Subcutaneous adipose tissue (tissue), 4 donors: ENCODE results near the gene CFD. TPM values are rescaled to one million over a fixed set of nuclear protein-coding genes. Genes with fewer than 3 reads are reported as not detected.

Experiments
- total RNA-seq, 4 donors: library from RNA; depleted of rRNA; stranded (reverse); fragments of >200 nt; gene quantifications; one replicate each; pipeline ENCODE4 v1.1.0, GENCODE V29; 2016
- TF ChIP-seq, protein P1 (sequence below): fragments of 450-650 bp; IDR thresholded peaks from one replicate; pipeline ENCODE4 v1.5.1; 2016; ENCODE audit warnings: low read depth, mild to moderate bottlenecking, control low read depth, antibody characterized with exemption, moderate library complexity

CFD gene
- total RNA-seq, 4 donors from 2014 or later = 1,847 to 6,869 (median 2,488) TPM

DNA sequence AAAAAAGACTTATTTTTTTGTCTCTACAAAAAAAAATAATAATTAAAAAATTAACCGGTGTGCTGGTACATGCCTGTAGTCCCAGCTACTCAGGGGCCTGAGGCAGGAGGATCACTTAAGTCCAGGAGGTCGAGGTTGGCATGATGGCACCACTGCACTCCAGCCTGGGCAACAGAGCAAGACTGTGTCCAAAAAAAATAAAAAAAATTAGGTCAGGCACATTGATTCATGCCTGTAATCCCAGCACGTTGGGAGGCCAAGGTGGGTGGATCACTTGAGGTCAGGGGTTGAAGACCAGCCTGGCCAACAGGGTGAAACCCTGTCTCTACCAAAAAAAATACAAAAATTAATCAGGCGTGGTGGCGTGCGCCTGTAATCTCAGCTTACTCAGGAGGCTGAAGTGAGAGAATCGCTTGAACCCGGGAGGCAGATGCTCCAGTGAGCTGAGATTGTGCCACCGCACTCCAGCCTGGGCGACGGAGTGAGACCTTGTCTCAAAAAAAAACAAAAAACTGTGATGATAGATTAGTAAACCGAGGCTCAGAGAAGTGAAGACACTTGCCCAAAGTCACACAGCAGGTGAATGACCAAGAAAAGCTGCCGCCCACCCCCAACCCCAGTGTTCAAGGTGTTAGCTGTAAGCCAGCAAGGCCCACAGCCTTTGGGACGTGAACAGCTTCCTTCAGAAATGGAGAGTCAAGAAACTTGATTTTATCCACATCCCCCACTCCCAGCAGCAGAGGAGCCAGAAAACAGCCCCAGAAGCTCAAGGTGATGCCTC, 43.2 kb downstream of the CFD start:
- TF ChIP-seq, protein P1, sequence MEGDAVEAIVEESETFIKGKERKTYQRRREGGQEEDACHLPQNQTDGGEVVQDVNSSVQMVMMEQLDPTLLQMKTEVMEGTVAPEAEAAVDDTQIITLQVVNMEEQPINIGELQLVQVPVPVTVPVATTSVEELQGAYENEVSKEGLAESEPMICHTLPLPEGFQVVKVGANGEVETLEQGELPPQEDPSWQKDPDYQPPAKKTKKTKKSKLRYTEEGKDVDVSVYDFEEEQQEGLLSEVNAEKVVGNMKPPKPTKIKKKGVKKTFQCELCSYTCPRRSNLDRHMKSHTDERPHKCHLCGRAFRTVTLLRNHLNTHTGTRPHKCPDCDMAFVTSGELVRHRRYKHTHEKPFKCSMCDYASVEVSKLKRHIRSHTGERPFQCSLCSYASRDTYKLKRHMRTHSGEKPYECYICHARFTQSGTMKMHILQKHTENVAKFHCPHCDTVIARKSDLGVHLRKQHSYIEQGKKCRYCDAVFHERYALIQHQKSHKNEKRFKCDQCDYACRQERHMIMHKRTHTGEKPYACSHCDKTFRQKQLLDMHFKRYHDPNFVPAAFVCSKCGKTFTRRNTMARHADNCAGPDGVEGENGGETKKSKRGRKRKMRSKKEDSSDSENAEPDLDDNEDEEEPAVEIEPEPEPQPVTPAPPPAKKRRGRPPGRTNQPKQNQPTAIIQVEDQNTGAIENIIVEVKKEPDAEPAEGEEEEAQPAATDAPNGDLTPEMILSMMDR = no peak

DNA sequence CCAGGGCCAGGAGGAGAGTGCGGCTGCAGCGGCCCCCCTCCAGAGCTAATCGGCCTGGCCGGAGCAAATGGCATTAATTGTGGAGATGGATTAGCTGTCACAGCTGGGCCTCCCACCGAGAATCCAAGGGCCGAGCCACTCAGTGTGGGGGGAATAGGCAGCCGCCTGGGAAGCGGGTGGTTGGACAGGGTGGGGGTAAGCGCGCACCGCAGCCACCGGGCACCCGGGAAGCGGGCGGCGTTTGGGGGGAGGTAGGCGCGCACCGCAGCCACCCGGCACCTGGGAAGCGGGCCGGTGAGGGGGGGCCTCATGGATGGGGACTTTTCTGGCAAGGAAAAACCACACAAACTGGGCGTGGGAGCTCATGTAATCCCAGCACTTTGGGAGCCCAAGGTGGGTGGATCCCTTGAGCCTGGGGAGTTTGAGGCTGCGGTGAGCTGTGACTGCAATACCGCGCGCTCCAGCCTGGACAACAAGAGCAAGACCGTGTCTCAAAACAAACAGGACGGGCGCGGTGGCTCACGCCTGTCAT, 43.9 kb downstream of the CFD start:
- TF ChIP-seq, protein P1 = no peak

DNA sequence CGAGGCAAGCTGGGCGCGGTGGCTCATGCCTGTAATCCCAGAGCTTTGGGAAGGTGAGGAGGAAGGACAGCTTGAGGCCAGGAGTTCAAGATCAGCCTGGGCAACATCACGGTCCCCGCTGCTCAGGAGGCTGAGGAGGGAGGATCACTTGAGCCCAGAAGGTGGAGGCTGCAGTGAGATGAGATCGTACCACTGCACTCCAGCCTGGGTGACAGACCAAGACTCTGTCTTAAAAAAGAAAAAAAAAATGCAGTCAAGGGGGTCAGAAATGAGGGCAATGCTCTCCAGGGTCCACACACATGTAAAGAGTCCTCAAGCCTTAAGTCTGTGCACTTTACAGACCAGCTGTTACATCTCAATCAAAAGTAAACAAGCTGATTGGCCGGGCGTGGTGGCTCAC, 45.1 kb downstream of the CFD start:
- TF ChIP-seq, protein P1 = no peak

DNA sequence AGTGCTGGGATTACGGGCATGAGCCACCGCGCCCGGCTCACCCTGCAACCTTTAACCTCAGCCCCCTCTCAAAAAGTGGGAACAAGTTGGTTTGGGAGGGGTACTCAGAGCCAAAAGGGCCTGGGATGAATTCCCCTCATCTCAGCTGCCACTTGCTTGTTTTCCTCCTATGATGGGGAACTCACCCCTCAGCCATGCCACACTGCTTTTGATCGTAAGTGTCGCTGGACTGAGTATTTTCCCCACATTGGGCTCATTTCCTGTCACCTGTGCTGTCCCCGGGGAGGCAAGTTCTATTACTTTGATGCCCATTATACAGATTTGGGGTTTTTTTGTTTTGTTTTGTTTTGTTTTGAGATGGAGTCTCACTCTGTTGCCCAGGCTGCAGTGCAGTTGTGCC, 47.0 kb downstream of the CFD start:
- TF ChIP-seq, protein P1 = no peak

DNA sequence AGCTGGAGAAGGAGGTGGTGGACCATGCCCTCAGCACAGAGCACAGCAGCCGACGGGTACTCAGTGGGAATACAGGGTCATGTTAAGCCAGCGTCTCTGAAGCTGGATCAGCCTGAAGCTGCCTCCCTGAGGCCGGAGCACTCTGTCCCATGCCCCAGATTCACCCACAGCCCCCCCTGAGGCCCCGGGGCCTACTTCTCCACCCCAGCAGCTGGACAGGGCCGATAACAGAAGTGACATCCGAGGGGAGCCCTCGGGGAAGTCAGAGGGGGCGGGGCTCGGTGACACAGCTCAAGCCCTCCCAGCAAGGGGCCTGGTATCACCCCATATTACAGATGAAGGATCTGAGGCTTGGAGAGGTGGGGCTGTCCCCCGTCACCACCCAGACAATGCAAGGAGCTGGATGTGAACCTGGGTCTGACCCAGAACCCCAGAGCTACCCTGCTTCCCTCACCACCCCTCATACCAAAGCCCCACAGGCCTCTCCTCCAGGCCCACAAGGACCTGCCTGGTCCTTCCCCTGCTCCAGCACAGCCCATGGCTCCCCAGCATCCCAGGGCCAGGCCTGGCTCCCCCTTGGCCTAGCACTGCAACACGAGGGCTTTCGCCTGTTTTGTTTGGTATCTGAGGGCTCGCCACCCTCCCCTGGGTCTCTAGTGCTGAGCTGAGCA, 47.9 kb downstream of the CFD start:
- TF ChIP-seq, protein P1 = no peak

DNA sequence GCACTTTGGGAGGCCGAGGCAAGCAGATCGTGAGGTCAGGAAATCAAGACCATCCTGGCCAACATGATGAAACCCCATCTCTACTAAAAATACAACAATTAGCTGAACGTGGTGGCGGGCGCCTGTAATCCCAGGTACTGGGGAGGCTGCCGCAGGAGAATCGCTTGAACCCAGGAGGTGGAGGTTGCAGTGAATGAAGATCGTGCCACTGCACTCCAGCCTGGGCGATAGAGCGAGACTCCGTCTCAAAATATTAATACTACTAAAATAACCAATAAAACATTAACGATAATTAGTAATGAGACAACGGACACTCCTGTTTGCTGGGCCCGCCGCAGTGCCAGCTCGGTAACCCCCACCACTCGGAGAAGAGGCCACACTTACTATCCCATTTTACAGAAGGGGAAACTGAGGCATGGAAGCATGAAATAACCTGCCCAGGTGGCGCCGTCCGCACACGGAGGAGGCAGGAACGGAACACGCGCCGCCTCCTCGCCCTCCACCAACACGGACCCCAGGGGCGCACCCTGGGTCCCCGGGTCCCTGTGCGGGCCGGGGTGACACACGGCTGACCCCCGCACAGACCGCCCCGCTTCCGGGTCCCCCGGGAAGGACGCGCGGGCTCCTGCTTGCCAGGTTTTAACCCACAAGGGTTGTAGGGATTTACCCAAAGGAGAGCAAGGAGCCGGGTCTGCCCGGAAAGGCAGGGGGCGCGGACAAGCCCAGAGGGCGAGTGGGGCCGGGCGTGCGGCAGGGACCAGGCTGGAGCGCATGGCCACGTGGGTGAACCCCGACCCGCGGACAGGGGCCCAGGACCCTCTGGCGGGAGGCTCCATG, 52.0 kb downstream of the CFD start:
- TF ChIP-seq, protein P1 = no peak
